SW 1271 (cell line): ENCODE measurements around the gene RNF112.

ENCODE experiments used
- DNase-seq, 2 experiments: peaks; one replicate each; lab custom pipeline; 2025; lab: John Stamatoyannopoulos, UW

RNF112 gene

DNA sequence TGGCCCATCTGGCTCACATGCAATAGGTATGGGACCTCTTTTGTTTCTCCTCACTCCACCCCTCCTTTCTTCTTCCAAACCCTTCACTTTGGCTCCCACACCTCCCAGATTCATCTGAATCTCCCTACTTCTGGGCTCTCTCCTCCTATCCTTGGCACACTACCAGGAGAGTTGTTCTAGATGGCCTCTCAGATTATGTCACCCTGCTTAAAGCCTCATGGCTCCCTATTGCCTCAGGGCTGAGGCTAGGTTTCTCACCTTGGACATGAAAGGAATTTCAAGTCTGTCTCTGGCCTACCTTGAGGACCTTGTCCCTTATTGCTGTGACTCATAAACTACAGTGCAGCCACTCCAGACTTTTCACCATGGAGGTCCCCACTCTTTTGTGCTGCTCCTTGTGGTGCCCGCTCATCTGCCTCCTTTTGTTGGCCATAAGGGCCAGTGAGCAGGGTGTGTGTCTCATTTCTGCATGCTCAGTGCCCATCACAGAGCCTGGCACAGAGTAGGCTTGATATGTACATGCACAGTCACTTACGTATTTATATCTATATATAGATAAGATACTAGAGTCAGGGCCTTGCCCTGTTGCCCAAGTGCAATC lies 23.0 kb upstream of the RNF112 start:
- no peak for DNase-seq

- DNase-seq: no peak
These were observed 21.9 kb upstream of the RNF112 start for GRCh38 chr17:19388791-19389785.

DNA sequence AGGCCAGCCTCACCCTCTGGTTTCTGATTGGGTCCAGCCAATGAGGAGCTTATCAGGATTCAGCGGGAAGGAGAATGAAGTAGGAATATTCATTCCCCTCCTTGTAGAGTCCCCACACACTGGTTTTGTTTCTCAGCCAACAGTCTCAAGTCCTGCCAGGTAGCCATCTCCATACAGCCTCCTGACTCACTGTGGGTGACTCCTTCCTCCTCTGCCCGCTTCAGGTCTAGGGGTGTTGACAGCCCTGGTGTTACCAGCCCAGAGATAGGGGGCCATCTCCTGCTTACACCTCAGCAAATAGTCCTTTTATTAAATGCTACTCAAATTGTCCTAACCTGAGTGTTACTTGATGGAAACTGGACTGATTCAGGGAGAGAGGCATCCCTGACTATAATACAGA lies 20.1 kb upstream of the RNF112 start:
- DNase-seq: no peak

DNA sequence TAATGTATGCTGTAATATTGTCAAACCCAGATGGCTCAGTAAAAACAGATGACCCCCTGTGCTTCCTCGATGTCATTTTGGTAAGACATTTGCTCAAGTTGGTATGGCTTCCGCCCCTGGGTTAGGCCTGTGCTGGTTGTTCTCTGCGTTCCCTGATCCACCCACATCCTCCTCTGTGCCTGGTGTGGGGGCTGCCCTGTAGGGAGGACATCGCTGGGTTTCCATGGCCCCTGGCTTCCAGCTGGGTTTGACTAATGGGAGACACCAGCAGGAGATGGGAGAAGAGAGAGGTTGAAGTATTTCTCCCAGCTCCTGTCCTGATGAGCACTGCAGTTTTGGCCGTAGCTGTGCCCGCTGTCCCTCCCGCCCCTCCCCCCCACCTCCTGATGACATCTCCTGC lies 19.6 kb upstream of the RNF112 start:
- DNase-seq: no peak

DNA sequence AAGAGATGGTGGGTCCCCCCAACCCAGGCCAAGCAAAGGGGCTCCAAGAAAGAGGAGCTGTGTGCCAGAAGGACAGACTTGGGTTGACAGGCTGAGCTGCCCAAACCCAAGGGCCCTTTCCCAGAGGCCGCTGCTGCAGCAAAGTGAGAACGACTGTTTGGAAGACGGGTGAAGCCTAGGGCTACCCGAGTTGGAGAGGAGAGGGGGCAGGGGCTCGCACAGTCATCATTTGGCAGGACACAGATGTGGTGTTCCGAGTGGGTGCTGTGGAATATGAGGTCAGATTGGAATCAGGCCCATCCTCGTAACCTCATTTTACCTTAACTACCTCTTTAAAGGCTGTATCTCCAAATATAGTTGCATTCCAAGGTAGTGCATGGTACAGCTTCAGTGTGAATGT lies 18.7 kb upstream of the RNF112 start:
- no peak for DNase-seq

DNA sequence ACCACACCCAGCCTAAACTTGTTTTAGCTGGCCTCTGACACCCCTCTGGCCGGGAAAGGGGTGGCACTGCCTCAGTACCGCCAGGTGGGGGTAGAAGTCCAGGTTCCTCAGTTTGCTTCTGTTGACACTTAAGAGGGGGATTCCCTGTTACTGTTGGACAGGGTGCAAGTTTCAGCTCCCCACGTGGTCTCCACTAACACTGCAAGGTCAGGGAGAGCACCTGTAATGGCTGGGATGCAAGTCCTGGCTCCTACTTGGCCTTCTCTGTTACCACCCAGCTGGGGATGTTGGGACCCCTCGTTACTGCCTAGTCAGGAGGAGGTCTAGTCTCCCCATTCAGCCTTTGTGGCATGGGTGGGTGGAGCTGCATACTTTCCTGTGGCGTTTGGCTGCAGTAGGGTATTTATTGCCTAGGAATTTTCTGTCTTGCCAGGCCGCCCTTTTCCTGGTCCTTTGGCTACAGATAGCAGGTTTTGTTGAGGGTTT lies 13.4 kb upstream of the RNF112 start:
- DNase-seq: no peak

DNA sequence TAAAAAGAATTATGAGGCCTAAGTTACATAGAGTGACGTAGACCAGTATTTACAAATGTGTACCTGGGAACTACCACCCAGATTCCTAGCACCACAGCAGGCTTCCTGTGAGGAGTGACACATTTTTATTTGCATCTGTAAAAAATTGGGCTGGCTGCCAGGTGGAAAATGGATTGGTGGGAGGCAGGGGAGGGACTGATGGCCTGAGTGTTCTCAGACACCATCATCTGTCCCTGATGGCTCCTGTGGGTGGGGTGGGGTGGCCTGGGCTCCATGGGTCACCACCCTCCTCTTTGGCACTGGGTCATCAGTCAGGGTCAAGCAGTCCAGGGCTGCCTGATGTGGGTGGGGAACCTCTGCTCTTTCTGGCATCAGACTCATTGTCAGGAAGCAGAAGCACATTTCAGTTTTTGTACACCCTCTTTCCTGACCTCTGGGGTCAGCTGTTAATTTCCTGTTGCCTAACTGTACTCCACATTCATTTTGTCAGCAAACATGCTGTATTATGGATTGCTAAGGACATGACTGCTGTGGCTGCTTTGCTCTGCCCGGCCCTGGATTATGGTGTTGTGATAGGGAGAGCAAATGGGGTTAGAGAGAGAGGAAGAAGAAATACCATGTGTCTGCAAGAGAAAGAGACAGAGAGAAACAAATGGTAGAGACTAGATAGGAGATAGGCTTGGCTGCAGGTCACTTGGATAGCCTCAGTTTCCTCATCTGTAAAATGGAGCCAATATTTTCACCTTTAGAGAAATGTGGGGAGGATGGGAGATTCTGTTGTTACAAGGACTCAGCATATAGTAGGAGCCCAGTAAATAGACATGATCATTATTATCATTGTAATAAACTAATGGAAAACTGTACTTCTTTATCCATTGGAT lies 12.5 kb upstream of the RNF112 start:
- no peak for DNase-seq

- no peak for DNase-seq
These were observed 11.1 kb upstream of the RNF112 start for GRCh38 chr17:19399750-19400450.

- DNase-seq: no peak
These were observed 9.6 kb upstream of the RNF112 start for GRCh38 chr17:19401321-19402010.

DNA sequence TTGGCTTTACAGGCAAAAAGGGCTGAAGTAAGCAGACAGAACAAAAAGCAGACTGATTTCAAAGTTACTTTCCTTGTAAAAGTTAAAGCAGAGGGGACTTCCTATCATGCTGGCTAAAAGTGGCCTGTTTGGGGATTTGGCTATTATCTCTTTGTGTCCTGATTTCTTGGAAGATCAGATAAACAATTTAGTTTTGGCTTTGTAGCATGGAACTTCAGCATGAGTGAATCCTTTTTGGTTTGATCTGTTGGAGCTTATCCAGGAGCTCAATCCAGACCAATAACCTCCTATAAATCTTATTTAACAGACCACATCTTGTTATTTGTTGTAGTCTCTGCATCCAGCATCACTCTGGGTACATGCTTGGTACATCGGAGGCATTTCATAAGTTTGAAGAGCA lies 8.9 kb upstream of the RNF112 start:
- no peak for DNase-seq

GRCh38 chr17:19403021-19403420 lies 8.0 kb upstream of the RNF112 start:
- no peak for DNase-seq

DNA sequence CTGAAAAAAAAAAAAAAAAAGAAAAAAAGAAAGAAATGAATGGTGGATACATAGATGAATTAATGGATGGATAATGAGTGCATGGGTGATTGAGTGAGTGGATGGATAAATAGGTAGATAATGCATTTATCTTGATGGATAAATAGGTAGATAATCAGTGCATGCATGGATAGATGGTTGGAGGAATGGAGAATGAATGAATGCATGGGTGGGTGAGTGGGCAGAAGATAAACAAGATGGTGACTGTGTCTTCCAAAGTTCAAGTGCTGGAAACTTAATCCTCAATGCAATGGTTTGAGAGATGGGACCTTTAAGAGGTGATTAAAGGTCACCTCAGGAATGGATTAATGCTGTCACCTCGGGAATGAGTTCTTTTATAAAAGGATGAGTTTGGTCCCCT lies 6.8 kb upstream of the RNF112 start:
- no peak for DNase-seq

DNA sequence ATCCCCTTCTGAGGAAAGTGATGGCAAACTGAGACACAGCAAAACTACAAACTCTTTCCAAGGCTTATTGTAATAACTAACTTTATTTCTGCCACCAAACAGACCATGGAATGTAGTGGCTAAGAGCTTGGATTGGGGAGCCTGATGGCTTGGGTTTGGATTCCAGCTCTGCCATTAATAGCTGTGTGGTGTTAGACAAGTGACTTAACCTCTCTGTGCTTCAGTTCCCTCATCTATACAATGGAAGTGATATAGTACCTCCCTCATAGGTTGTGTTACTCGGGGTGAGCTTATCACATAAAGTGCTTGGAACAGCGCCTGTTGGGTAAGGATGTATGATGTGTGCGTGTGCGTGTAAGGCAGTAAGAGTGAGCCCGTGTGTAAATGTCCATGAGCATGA lies 5.9 kb upstream of the RNF112 start:
- no peak for DNase-seq

- DNase-seq: no peak
These were observed 3.3 kb upstream of the RNF112 start for GRCh38 chr17:19407601-19408345.

DNA sequence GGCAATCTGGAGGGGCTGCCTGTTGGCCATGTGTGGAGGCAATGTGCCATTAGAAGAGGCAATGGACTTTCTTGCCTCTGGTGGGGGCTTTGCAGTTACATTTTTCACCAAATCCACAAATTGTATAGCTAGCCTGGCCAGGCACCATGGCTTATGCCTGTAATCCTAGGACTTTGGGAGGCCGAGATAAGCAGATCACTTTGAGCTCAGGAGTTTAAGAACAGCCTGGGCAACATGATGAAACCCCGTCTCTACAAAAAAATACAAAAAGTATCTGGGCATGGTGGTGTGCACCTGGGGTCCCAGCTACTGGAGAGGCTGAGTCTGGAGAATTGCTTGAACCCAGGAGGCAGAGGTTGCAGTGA lies 2.7 kb upstream of the RNF112 start:
- DNase-seq: no peak

GRCh38 chr17:19409066-19409465 lies 2.0 kb upstream of the RNF112 start:
- DNase-seq: no peak

GRCh38 chr17:19409509-19409908 lies 1.5 kb upstream of the RNF112 start:
- DNase-seq: no peak

GRCh38 chr17:19410091-19410490 lies 941 bp upstream of the RNF112 start:
- DNase-seq: no peak

- DNase-seq: no peak
These were observed 599 bp downstream of the RNF112 start for GRCh38 chr17:19411631-19412030.

GRCh38 chr17:19412510-19412909 lies 1.5 kb downstream of the RNF112 start:
- no peak for DNase-seq
